GM23248 (cell line): ENCODE measurements around the gene CLEC16A.

Experiments used
- EZH2 ChIP-seq: fragments of 200-600 bp; sonication (generic); IDR thresholded peaks from 2 replicates; pipeline ENCODE4 v1.6.1; 2018; ENCODE audit warnings: antibody characterized with exemption, mild to moderate bottlenecking; ENCODE audit not compliant: insufficient read depth, poor library complexity, severe bottlenecking
- EZH2phosphoT487 ChIP-seq: fragments of 200-600 bp; sonication (generic); IDR thresholded peaks from 2 replicates; pipeline ENCODE4 v1.6.1; 2018; ENCODE audit warnings: antibody characterized with exemption, moderate library complexity, mild to moderate bottlenecking, low read depth; ENCODE audit not compliant: insufficient read depth

DNA sequence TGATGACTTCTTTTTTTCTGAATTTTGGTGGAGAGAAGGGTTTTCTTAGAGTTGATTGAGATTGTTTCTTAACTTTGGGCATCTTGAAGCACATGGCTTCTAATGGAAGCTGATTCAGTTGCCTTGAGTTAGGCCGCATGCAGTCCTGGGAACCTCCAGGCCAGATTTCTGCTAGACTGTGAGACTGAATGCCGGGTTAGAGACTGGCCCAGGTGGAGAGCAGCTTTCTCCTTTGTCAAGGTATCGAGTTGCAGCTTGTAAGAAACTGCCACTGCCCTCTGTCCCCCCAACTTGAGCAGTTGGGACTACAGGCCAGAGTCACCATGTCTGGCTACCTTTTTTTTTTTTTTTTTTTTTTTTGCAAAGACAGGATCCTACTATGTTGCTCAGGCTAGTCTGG lies 77.6 kb downstream of the CLEC16A start:
- TF ChIP-seq EZH2, result no peak
- TF ChIP-seq EZH2phosphoT487, result no peak
